H1 (cell line): Measurements from ENCODE around the gene DEGS1. TPM values are rescaled to one million over a fixed set of nuclear protein-coding genes. Genes with fewer than 3 reads are reported as not detected.

Source experiments
- CTCF ChIA-PET: fragments of 300-600 bp; sonication (Branson Sonifier 250); formaldehyde crosslinking; loops from one replicate; lab custom pipeline; 2021; ENCODE audit not compliant: partially characterized antibody; lab: Charles Lee
- POLR2A ChIA-PET: fragments of 300-600 bp; sonication (Branson Sonifier 250); formaldehyde crosslinking; loops from one replicate; lab custom pipeline; 2021; ENCODE audit warnings: inconsistent platforms; ENCODE audit not compliant: partially characterized antibody; lab: Charles Lee
- DNase-seq, 2 experiments: peaks; one replicate each; pipeline versions ENCODE4 v3.0.0 to v3.0.0-alpha.2; 2010 to 2022; ENCODE audit warnings: low spot score in 2 of 2, low read depth in 1 of 2, mixed read lengths in 1 of 2
- FAIRE-seq: peaks from 2 replicates; lab custom pipeline; 2011; peaks lifted over from hg19 to GRCh38; lab: Jason Lieb, UNC
- H2AFZ ChIP-seq: 2 replicates; pipeline ENCODE4 v1.8.1; 2012; ENCODE audit warnings: low read length, inconsistent platforms
- H2AK5ac ChIP-seq: 2 replicates; pipeline ENCODE4 v1.6.1; 2013; ENCODE audit warnings: low read depth, low read length
- H2BK120ac ChIP-seq: replicated peaks from 2 replicates; pipeline ENCODE3; 2013; ENCODE audit warnings: low read depth, low read length, inconsistent platforms
- H2BK12ac ChIP-seq: 2 replicates; pipeline ENCODE4 v1.6.1; 2013; ENCODE audit warnings: low read depth, low read length
- H2BK15ac ChIP-seq: 2 replicates; pipeline ENCODE4 v1.6.1; 2013; ENCODE audit warnings: low read length
- H2BK20ac ChIP-seq: 2 replicates; pipeline ENCODE4 v1.6.1; 2013; ENCODE audit warnings: low read length
- H2BK5ac ChIP-seq: 2 replicates; pipeline ENCODE4 v1.6.1; 2013; ENCODE audit warnings: low read depth, low read length
- H3K14ac ChIP-seq: 2 replicates; pipeline ENCODE4 v1.6.1; 2013; ENCODE audit warnings: inconsistent platforms; ENCODE audit not compliant: insufficient read length
- H3K18ac ChIP-seq: 2 replicates; pipeline ENCODE4 v1.6.1; 2013; ENCODE audit warnings: low read length; ENCODE audit errors: extremely low read depth
- H3K23ac ChIP-seq: 2 replicates; pipeline ENCODE4 v1.6.1; 2013; ENCODE audit warnings: inconsistent platforms; ENCODE audit not compliant: insufficient read length
- H3K23me2 ChIP-seq: 2 replicates; pipeline ENCODE4 v1.6.1; 2013; ENCODE audit warnings: low read depth, low read length
- H3K27ac ChIP-seq: 2 replicates; pipeline ENCODE4 v1.6.1; 2011; ENCODE audit warnings: low read depth, low read length, inconsistent platforms
- H3K27me3 ChIP-seq, 4 experiments: replicated peaks in 1 of 4; 1 replicate in 1 of 4; 2 replicates in 3 of 4; pipeline versions ENCODE4 v1.6.1 to v1.8.1; 2011 to 2013; ENCODE audit warnings: low read length in 3 of 4, mild to moderate bottlenecking in 3 of 4, inconsistent platforms in 2 of 4, mixed read lengths in 2 of 4, moderate library complexity in 1 of 4; ENCODE audit not compliant: control insufficient read depth in 3 of 4, insufficient read depth in 3 of 4; ENCODE audit errors: extremely low read depth in 1 of 4
- H3K36me3 ChIP-seq, 4 experiments: 2 replicates each; pipeline versions ENCODE4 v1.6.1 to v1.8.1; 2011 to 2013; ENCODE audit warnings: mild to moderate bottlenecking in 4 of 4, low read length in 3 of 4, moderate library complexity in 2 of 4, control low read depth in 1 of 4, inconsistent platforms in 1 of 4; ENCODE audit not compliant: insufficient read depth in 4 of 4, control insufficient read depth in 2 of 4
- H3K4ac ChIP-seq: replicated peaks from 2 replicates; pipeline ENCODE3; 2013; ENCODE audit warnings: low read length, low read depth, mixed read lengths, inconsistent platforms; ENCODE audit not compliant: insufficient read length
- H3K4me1 ChIP-seq, 4 experiments: replicated peaks in 1 of 4; 1 replicate in 1 of 4; 2 replicates in 3 of 4; pipeline versions ENCODE4 v1.6.1 to v1.8.1; 2011 to 2013; ENCODE audit warnings: low read length in 3 of 4, inconsistent platforms in 2 of 4, mixed read lengths in 1 of 4; ENCODE audit not compliant: insufficient read depth in 4 of 4, control insufficient read depth in 3 of 4
- H3K4me2 ChIP-seq, 2 experiments: 2 replicates each; pipeline versions ENCODE4 v1.6.1 to v1.8.1; 2011 to 2013; ENCODE audit warnings: low read depth in 2 of 2, low read length in 2 of 2, control low read depth in 1 of 2, inconsistent platforms in 1 of 2, mild to moderate bottlenecking in 1 of 2; ENCODE audit not compliant: insufficient read depth in 1 of 2
- H3K4me3 ChIP-seq, 4 experiments: fragments of 200-600, 300-600 bp in 1 of 4; sonication (generic), shearing (Covaris generic), sonication (Bioruptor Twin) in 1 of 4; 2 replicates each; pipeline versions ENCODE4 v1.5.1 to v1.8.1; 2011 to 2016; ENCODE audit warnings: low read length in 4 of 4, low read depth in 3 of 4, control low read depth in 2 of 4, inconsistent platforms in 2 of 4, mild to moderate bottlenecking in 2 of 4, mixed read lengths in 1 of 4, moderate library complexity in 1 of 4; ENCODE audit not compliant: insufficient read depth in 2 of 4; ENCODE audit errors: extremely low read depth in 1 of 4
- H3K56ac ChIP-seq: replicated peaks from 2 replicates; pipeline ENCODE3; 2013; ENCODE audit warnings: low read depth, mild to moderate bottlenecking, mixed read lengths, low read length, inconsistent platforms; ENCODE audit not compliant: insufficient read length
- H3K79me1 ChIP-seq: 2 replicates; pipeline ENCODE4 v1.6.1; 2013; ENCODE audit warnings: low read depth, low read length, control low read depth
- H3K79me2 ChIP-seq, 2 experiments: 2 replicates each; pipeline versions ENCODE4 v1.6.1 to v1.8.1; 2012 to 2013; ENCODE audit warnings: low read length in 2 of 2, mild to moderate bottlenecking in 2 of 2, inconsistent platforms in 1 of 2; ENCODE audit not compliant: insufficient read depth in 2 of 2, control insufficient read depth in 1 of 2
- H3K9ac ChIP-seq, 4 experiments: replicated peaks in 1 of 4; 1 replicate in 1 of 4; 2 replicates in 3 of 4; pipeline versions ENCODE4 v1.6.1 to v1.8.1; 2011 to 2013; ENCODE audit warnings: low read depth in 3 of 4, low read length in 3 of 4, control low read depth in 2 of 4, mild to moderate bottlenecking in 2 of 4, moderate library complexity in 2 of 4, inconsistent platforms in 1 of 4; ENCODE audit errors: extremely low read depth in 1 of 4
- H3K9me3 ChIP-seq, 2 experiments: 2 replicates each; pipeline versions ENCODE4 v1.6.1 to v1.8.1; 2012 to 2013; ENCODE audit warnings: mild to moderate bottlenecking in 2 of 2, moderate library complexity in 2 of 2, control low read depth in 1 of 2, inconsistent platforms in 1 of 2, low read depth in 1 of 2, low read length in 1 of 2, mixed read lengths in 1 of 2; ENCODE audit not compliant: insufficient read depth in 2 of 2
- H4K20me1 ChIP-seq, 2 experiments: replicated peaks in 1 of 2; 2 replicates each; pipeline versions ENCODE3 to v1.8.1; 2011 to 2013; ENCODE audit warnings: inconsistent platforms in 2 of 2, low read length in 2 of 2, mild to moderate bottlenecking in 1 of 2; ENCODE audit not compliant: insufficient read depth in 2 of 2, control insufficient read depth in 1 of 2
- H4K5ac ChIP-seq: 2 replicates; pipeline ENCODE4 v1.6.1; 2013; ENCODE audit warnings: low read length, low read depth, mixed read lengths, inconsistent platforms; ENCODE audit not compliant: insufficient read length
- H4K8ac ChIP-seq: 2 replicates; pipeline ENCODE4 v1.8.0; 2013; ENCODE audit warnings: mild to moderate bottlenecking, moderate library complexity, low read length, inconsistent platforms; ENCODE audit not compliant: insufficient read depth; ENCODE audit errors: extremely low read depth
- H4K91ac ChIP-seq: replicated peaks from 2 replicates; pipeline ENCODE3; 2013; ENCODE audit warnings: low read length, mixed read lengths, inconsistent platforms; ENCODE audit not compliant: insufficient read length
- ASH2L ChIP-seq: fragments of 200-600, 300-600 bp; sonication (generic); IDR thresholded peaks from one replicate; pipeline ENCODE4 v1.7.1; 2017; ENCODE audit warnings: low read length
- CHD2 ChIP-seq: IDR thresholded peaks from 2 replicates; pipeline ENCODE4 v1.6.1; 2012; ENCODE audit warnings: low read length, improper control_type of control experiment
- GTF2F1 ChIP-seq: IDR thresholded peaks from 2 replicates; pipeline ENCODE4 v1.6.1; 2012; ENCODE audit warnings: low read depth, low read length, improper control_type of control experiment, borderline replicate concordance
- MAFK ChIP-seq: IDR thresholded peaks from 2 replicates; pipeline ENCODE4 v1.6.1; 2012; ENCODE audit warnings: low read depth, mild to moderate bottlenecking, improper control_type of control experiment, low read length
- NRF1 ChIP-seq: IDR thresholded peaks from 2 replicates; pipeline ENCODE4 v1.6.1; 2011; ENCODE audit warnings: mild to moderate bottlenecking, low read depth, low read length, improper control_type of control experiment
- POLR2A ChIP-seq, 2 experiments: IDR thresholded peaks; 1 replicate in 1 of 2; 2 replicates in 1 of 2; pipeline ENCODE4 v1.6.1; 2011; ENCODE audit warnings: low read depth in 2 of 2, low read length in 2 of 2, mild to moderate bottlenecking in 2 of 2; ENCODE audit errors: control extremely low read depth in 1 of 2
- SRF ChIP-seq: IDR thresholded peaks from 2 replicates; pipeline ENCODE4 v1.6.1; 2011; ENCODE audit warnings: mild to moderate bottlenecking, low read depth, low read length, moderate library complexity
- TAF1 ChIP-seq: IDR thresholded peaks from 2 replicates; pipeline ENCODE4 v1.6.1; 2011; ENCODE audit warnings: mild to moderate bottlenecking, low read depth, low read length
- TBP ChIP-seq: IDR thresholded peaks from 2 replicates; pipeline ENCODE4 v1.6.1; 2011; ENCODE audit warnings: low read depth, low read length, improper control_type of control experiment
- WGBS, 2 experiments: shearing (Covaris generic) in 1 of 2; methylation state at CpG; one replicate each; pipeline versions ENCODE4 v1.1.6 to v1.1.7; 2013 to 2015; ENCODE audit warnings: low lambda C conversion rate in 2 of 2, mixed read lengths in 2 of 2, inconsistent platforms in 1 of 2, low coverage in 1 of 2, missing lambda C conversion rate in 1 of 2; ENCODE audit not compliant: insufficient replicate concordance in 2 of 2, insufficient coverage in 1 of 2, insufficient read length in 1 of 2; ENCODE audit errors: extremely low coverage in 1 of 2, missing lambda C conversion rate in 1 of 2; 5-methylcytosine and 5-hydroxymethylcytosine counted together
- polyA plus RNA-seq, 7 experiments: library from polyadenylated mRNA; depleted of rRNA in 3 of 7; stranded (reverse) in 5 of 7; unstranded in 2 of 7; fragments of >200 nt in 5 of 7; fragments of 200-250 nt in 2 of 7; gene quantifications; 1 replicate in 5 of 7; 2 replicates in 1 of 7; 4 replicates in 1 of 7; pipeline versions ENCODE4 v1.2.1 to v1.2.3, GENCODE V29; 2011 to 2013; ENCODE audit warnings: missing spikeins in 2 of 7, mixed read lengths in 2 of 7
- total RNA-seq: library from RNA; stranded (reverse); fragmentation: NEBNext Ultra II Directional; extraction: Animal tissue kit (Norgen Biotek cat#: 25700); gene quantifications from 2 replicates; pipeline ENCODE4 v1.2.1, GENCODE V29; 2021
- TF ChIP-seq, protein P1 (sequence below), 3 experiments: IDR thresholded peaks; 1 replicate in 2 of 3; 2 replicates in 1 of 3; pipeline versions ENCODE4 v1.5.1 to v1.6.1; 2011; ENCODE audit warnings: low read length in 3 of 3, mild to moderate bottlenecking in 3 of 3, inconsistent platforms in 2 of 3, low read depth in 1 of 3, moderate library complexity in 1 of 3; ENCODE audit not compliant: insufficient read depth in 1 of 3; ENCODE audit errors: control extremely low read depth in 1 of 3

The DEGS1 gene
- total and polyA plus RNA-seq, 2 of the 8 experiments (the other 6 are each of a cell fraction or from before 2014, with no cell fraction given), result 46.1 to 114 TPM

DNA sequence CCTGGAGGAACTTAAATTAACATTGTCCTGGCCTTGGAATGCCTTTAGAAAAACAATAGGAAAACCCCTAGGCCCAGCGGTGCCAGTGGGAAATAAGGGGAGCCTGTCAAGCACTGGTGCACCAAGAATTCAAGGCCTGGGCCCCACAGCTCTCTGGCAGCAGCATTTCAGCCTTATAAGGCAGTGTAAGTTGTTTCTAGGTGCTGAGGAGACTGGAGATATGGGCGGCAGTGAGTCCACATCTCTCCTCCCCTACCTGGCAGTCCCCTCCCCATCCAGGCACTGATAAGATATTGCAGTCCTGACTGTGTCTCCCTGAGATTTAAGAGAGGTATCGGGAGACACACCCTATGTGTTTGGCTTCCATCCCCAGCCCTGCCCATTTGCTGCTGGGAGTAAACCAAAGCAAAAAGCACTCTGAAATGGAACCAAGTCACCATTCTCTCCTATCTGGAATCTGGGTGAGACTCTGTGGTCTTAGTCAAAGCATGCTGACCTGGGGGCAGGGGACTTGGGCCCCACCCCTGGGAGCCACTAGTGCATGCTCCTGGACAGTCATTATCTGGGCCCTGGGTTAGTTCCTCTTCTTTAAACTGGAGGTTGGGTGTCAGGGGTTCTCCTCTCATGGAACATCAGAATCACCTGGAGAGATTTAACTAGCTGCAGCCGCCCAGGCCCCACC, 30.5 kb downstream of the DEGS1 start:
- 0 out of 2 replicates have a peak overlapping the region, but pooled peaks have one; percentile 8 for H2AFZ ChIP-seq
- H3K36me3 ChIP-seq, result no peaks in the 10 kb centered on the region
- no peak overlapping the region for H2AK5ac ChIP-seq
- ChIA-PET POLR2A (interaction anchor here (0.8 to 2.8 kb wide), 6 partner anchors 9 to 128 kb away, joined by 3 to 22 read pairs (median 4); partner anchors contain the start of gene DEGS1), CTCF (interaction anchor here (0.6 to 1.6 kb wide), 5 partner anchors 12 to 67 kb away, joined by 3 to 5 read pairs (median 4); no protein-coding TSS in a partner anchor)
- H2BK20ac ChIP-seq, result peak overlapping the region; percentile 89
- no peak overlapping the region for H4K5ac ChIP-seq
- peak overlapping the region; percentile 6; the same call in 1 of the 2 replicates for H3K27ac ChIP-seq
- H3K79me2 ChIP-seq, result no peaks in the 10 kb centered on the region
- H4K91ac ChIP-seq, result no peak overlapping the region
- DNase-seq (peak; percentile 44 to 59), FAIRE-seq (no peak)
- peak overlapping the region in 1 of 2 experiments; percentile 40; a peak in 1 of 4 replicates for H3K4me2 ChIP-seq
- no peak overlapping the region for H2BK120ac ChIP-seq
- H3K56ac ChIP-seq, result no peak overlapping the region
- no peaks in the 10 kb centered on the region for H3K23me2 ChIP-seq
- peaks cover 7 to 15% (median 11%) of the 10 kb centered on the region in 4 experiments for H3K4me1 ChIP-seq
- H3K14ac ChIP-seq, result no peak overlapping the region
- WGBS, 2 experiments, result 47% methylated on average over 4 of the region's 4 CpGs; no CpG with 5 or more reads in 1 of the 2 experiments
- H3K4ac ChIP-seq, result no peak overlapping the region
- H3K9ac ChIP-seq, result peak overlapping the region in 1 of 4 experiments; percentile 48; a peak in 3 of 7 replicates
- H4K20me1 ChIP-seq, result no peaks in the 10 kb centered on the region
- H3K4me3 ChIP-seq, result no peak overlapping the region; a peak in 1 of 8 replicates
- H3K23ac ChIP-seq, result no peak overlapping the region
- H3K18ac ChIP-seq, result no peak overlapping the region
- no peak overlapping the region; the same call in 1 of the 2 replicates for H2BK12ac ChIP-seq
- 0 out of 2 replicates have a peak overlapping the region, but pooled peaks have one; percentile 72 for H2BK15ac ChIP-seq
- H3K27me3 ChIP-seq, result no peaks in the 10 kb centered on the region; a peak in 1 of 7 replicates
- H4K8ac ChIP-seq, result peak overlapping the region; percentile 80; the same call in 1 of the 2 replicates
- H3K9me3 ChIP-seq, result no peaks in the 10 kb centered on the region; a peak in 1 of 4 replicates
- peak overlapping the region; percentile 66; the same call in 1 of the 2 replicates for H2BK5ac ChIP-seq
- H3K79me1 ChIP-seq, result no peaks in the 10 kb centered on the region
- TF ChIP-seq SRF (peak; percentile 96), NRF1 (no peak), MAFK (no peak), POLR2A (IDR thresholded peaks at IDR 0.05; ENCODE audit: control extremely low read depth in 1 of 2, low read depth in 2 of 2, low read length in 2 of 2) (peak; percentile 26 to 62), GTF2F1 (no peak), CHD2 (no peak), TBP (0 out of 2 replicates have a peak, but pooled peaks have one; percentile 24), TAF1 (no peak), ASH2L (no peak)
- TF ChIP-seq, protein P1, sequence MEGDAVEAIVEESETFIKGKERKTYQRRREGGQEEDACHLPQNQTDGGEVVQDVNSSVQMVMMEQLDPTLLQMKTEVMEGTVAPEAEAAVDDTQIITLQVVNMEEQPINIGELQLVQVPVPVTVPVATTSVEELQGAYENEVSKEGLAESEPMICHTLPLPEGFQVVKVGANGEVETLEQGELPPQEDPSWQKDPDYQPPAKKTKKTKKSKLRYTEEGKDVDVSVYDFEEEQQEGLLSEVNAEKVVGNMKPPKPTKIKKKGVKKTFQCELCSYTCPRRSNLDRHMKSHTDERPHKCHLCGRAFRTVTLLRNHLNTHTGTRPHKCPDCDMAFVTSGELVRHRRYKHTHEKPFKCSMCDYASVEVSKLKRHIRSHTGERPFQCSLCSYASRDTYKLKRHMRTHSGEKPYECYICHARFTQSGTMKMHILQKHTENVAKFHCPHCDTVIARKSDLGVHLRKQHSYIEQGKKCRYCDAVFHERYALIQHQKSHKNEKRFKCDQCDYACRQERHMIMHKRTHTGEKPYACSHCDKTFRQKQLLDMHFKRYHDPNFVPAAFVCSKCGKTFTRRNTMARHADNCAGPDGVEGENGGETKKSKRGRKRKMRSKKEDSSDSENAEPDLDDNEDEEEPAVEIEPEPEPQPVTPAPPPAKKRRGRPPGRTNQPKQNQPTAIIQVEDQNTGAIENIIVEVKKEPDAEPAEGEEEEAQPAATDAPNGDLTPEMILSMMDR (IDR thresholded peaks at IDR 0.05; ENCODE audit: control extremely low read depth in 1 of 3, insufficient read depth in 1 of 3, low read depth in 1 of 3, low read length in 3 of 3), result no peak
